Esophagus squamous epithelium (tissue), 4 donors: ENCODE results near the gene ZBTB4.

Experiments used
- CTCF ChIP-seq, 6 experiments: fragments of 450-650 bp in 4 of 6; fragments of 200-600 bp in 2 of 6; sonication (generic) in 2 of 6; IDR thresholded peaks; one replicate each; pipeline ENCODE4 v1.5.1; 2016 to 2019; ENCODE audit warnings: antibody characterized with exemption in 6 of 6, mild to moderate bottlenecking in 4 of 6, moderate library complexity in 4 of 6
- POLR2A ChIP-seq, 4 donors: fragments of 450-650 bp; IDR thresholded peaks; one replicate each; pipeline ENCODE4 v1.6.1; 2017; ENCODE audit warnings: antibody characterized with exemption in 4 of 4, mild to moderate bottlenecking in 4 of 4, moderate library complexity in 3 of 4

GRCh38 chr17:7468804-7469389, 10.5 kb downstream of the ZBTB4 start:
- TF ChIP-seq POLR2A (IDR thresholded peaks at IDR 0.05) = no peak
- no peak for TF ChIP-seq CTCF (IDR thresholded peaks at IDR 0.05)
